Ishikawa (cell line): ENCODE measurements around the gene USP22.

Source experiments
- CEBPB ChIP-seq: IDR thresholded peaks from 2 replicates; pipeline ENCODE4 v1.6.1; 2012
- CREB1 ChIP-seq: IDR thresholded peaks from 2 replicates; pipeline ENCODE4 v1.6.1; 2012; ENCODE audit warnings: low read depth
- EGR1 ChIP-seq: IDR thresholded peaks from 2 replicates; pipeline ENCODE4 v1.6.1; 2012
- EP300 ChIP-seq: IDR thresholded peaks from 2 replicates; pipeline ENCODE4 v1.6.1; 2012; ENCODE audit warnings: borderline replicate concordance
- FOXM1 ChIP-seq: IDR thresholded peaks from 2 replicates; pipeline ENCODE4 v1.6.1; 2012; ENCODE audit warnings: low read depth, borderline replicate concordance
- MAX ChIP-seq: IDR thresholded peaks from 2 replicates; pipeline ENCODE4 v1.6.1; 2012
- NFIC ChIP-seq: IDR thresholded peaks from 2 replicates; pipeline ENCODE4 v1.6.1; 2012
- RAD21 ChIP-seq: IDR thresholded peaks from 2 replicates; pipeline ENCODE4 v1.6.1; 2012; ENCODE audit warnings: low read depth
- REST ChIP-seq: IDR thresholded peaks from 2 replicates; pipeline ENCODE4 v1.6.1; 2012; ENCODE audit warnings: low read depth, mild to moderate bottlenecking
- TAF1 ChIP-seq: IDR thresholded peaks from 2 replicates; pipeline ENCODE4 v1.6.1; 2012; ENCODE audit warnings: low read depth, mild to moderate bottlenecking
- TCF12 ChIP-seq: IDR thresholded peaks from 2 replicates; pipeline ENCODE4 v1.6.1; 2012; ENCODE audit warnings: low read depth
- TEAD4 ChIP-seq: IDR thresholded peaks from 2 replicates; pipeline ENCODE4 v1.6.1; 2012
- USF1 ChIP-seq: IDR thresholded peaks from 2 replicates; pipeline ENCODE4 v1.6.1; 2012
- YY1 ChIP-seq: IDR thresholded peaks from 2 replicates; pipeline ENCODE4 v1.6.1; 2012; ENCODE audit warnings: low read depth
- ZBTB7A ChIP-seq: IDR thresholded peaks from 2 replicates; pipeline ENCODE4 v1.6.1; 2012; ENCODE audit warnings: low read depth

The USP22 gene

GRCh38 chr17:21029515-21029914 lies 13.3 kb downstream of the USP22 start:
- TF ChIP-seq CEBPB: no peak
- TF ChIP-seq TCF12: no peak
- TF ChIP-seq CREB1: no peak
- no peak for TF ChIP-seq YY1
- TF ChIP-seq ZBTB7A: no peak
- no peak for TF ChIP-seq MAX
- no peak for TF ChIP-seq EGR1
- TF ChIP-seq EP300: no peak
- no peak for TF ChIP-seq TAF1
- no peak for TF ChIP-seq NFIC
- no peak for TF ChIP-seq RAD21
- no peak for TF ChIP-seq TEAD4
- TF ChIP-seq FOXM1: no peak
- TF ChIP-seq USF1: no peak
- no peak for TF ChIP-seq REST

- no peak for TF ChIP-seq CEBPB
- no peak for TF ChIP-seq MAX
- no peak for TF ChIP-seq EGR1
- TF ChIP-seq CREB1: no peak
Measured at GRCh38 chr17:21029036-21029435, 13.8 kb downstream of the USP22 start.

- TF ChIP-seq ZBTB7A: no peak
- no peak for TF ChIP-seq TEAD4
- TF ChIP-seq USF1: no peak
- no peak for TF ChIP-seq YY1
Measured at GRCh38 chr17:21028192-21028591, 14.6 kb downstream of the USP22 start.

- no peak for TF ChIP-seq TEAD4
- no peak for TF ChIP-seq RAD21
Measured at GRCh38 chr17:21027031-21027430, 15.8 kb downstream of the USP22 start.

GRCh38 chr17:21025451-21025850 lies 17.4 kb downstream of the USP22 start:
- TF ChIP-seq EGR1: no peak
- no peak for TF ChIP-seq CEBPB
- TF ChIP-seq EP300: no peak
- no peak for TF ChIP-seq YY1
- no peak for TF ChIP-seq TCF12
- TF ChIP-seq MAX: no peak
- no peak for TF ChIP-seq TEAD4
- no peak for TF ChIP-seq ZBTB7A
- no peak for TF ChIP-seq CREB1

- TF ChIP-seq RAD21 (no peak), CEBPB (no peak), YY1 (no peak), MAX (no peak), TAF1 (no peak), NFIC (no peak), USF1 (no peak), EP300 (no peak), TCF12 (no peak), REST (no peak), TEAD4 (no peak), ZBTB7A (no peak), FOXM1 (no peak), EGR1 (no peak), CREB1 (no peak)
Measured at GRCh38 chr17:21024024-21024423, 18.8 kb downstream of the USP22 start.
